ENCODE data around the gene KHDRBS2.

KHDRBS2 gene

DNA sequence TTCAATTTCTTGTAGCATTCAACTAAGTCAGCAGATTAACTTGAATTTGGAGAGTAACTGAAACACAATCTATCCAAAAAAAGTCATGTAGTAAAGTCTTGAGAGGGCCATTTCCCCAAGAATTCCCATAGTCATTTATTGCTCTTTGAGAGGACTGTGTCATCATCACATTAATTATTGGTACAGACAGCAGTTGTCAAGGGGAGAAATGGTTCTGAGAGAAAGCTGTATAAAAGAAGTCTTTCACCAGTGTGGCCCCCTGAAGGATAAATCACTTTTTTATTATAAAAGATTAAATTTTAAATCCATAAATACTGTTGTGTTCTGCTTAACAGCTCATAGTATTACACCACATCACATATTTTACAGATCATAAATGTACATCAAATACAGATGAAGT, 111.5 kb downstream of the KHDRBS2 start:
- Mint-ChIP-seq H3K9me3 (no peaks in the 10 kb centered on the region), H3K27me3 (ENCODE audit: low read depth) (no peaks in the 10 kb centered on the region), H3K27ac (no peak overlapping the region), H3K36me3 (ENCODE audit: low read depth) (no peaks in the 10 kb centered on the region), H3K4me1 (no peaks in the 10 kb centered on the region), H3K4me3 (no peak overlapping the region)
- TF ChIP-seq, protein P1, sequence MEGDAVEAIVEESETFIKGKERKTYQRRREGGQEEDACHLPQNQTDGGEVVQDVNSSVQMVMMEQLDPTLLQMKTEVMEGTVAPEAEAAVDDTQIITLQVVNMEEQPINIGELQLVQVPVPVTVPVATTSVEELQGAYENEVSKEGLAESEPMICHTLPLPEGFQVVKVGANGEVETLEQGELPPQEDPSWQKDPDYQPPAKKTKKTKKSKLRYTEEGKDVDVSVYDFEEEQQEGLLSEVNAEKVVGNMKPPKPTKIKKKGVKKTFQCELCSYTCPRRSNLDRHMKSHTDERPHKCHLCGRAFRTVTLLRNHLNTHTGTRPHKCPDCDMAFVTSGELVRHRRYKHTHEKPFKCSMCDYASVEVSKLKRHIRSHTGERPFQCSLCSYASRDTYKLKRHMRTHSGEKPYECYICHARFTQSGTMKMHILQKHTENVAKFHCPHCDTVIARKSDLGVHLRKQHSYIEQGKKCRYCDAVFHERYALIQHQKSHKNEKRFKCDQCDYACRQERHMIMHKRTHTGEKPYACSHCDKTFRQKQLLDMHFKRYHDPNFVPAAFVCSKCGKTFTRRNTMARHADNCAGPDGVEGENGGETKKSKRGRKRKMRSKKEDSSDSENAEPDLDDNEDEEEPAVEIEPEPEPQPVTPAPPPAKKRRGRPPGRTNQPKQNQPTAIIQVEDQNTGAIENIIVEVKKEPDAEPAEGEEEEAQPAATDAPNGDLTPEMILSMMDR (IDR thresholded peaks at IDR 0.05; ENCODE audit: unreplicated experiment in 3 of 3): no peak

DNA sequence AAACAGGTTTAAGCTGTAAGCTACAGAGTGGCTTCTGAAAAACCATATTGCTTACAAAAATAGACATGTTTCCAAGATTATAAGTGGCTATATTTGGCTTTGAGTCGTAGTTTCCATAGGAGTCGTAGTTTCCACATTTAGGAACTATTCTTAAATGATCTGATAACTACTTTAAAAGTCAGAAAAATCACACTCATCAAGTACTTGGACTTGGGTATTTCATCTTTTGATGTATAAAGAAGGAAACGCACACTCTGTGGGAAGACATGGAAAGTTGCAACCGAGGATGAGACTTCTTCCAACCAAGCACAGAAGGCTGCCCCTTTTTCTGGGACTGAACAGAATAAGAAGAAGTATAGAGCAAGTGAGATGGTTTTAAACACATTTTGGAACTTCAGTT, 118.3 kb downstream of the KHDRBS2 start:
- Mint-ChIP-seq H3K27me3 (ENCODE audit: low read depth) (no peaks in the 10 kb centered on the region), H3K27ac (no peak overlapping the region), H3K36me3 (ENCODE audit: low read depth) (no peaks in the 10 kb centered on the region), H3K9me3 (no peaks in the 10 kb centered on the region), H3K4me1 (no peaks in the 10 kb centered on the region), H3K4me3 (no peak overlapping the region)
- TF ChIP-seq, protein P1 (IDR thresholded peaks at IDR 0.05; ENCODE audit: unreplicated experiment in 3 of 3): no peak

DNA sequence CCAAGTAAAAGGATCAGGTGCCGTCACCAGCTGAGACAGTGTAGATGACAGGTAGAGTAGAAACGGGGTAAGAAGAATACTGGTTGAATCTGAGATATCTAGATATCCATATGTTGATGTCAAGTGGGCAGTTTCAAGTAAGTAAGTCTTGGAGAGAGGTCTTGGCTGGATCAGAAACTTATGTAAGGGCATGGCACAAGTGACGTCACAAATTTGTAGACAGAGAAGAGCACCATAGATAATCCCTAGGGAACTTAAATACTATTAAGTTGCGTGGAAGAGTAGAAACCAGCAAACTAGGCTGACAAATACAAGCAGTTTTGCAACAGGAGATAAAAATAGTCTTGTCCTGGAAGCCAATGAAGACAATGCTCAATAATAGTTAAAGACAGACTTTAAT, 123.2 kb downstream of the KHDRBS2 start:
- TF ChIP-seq, protein P1 (IDR thresholded peaks at IDR 0.05; ENCODE audit: unreplicated experiment in 3 of 3): no peak
- H3K27me3 Mint-ChIP-seq (ENCODE audit: low read depth): no peaks in the 10 kb centered on the region

DNA sequence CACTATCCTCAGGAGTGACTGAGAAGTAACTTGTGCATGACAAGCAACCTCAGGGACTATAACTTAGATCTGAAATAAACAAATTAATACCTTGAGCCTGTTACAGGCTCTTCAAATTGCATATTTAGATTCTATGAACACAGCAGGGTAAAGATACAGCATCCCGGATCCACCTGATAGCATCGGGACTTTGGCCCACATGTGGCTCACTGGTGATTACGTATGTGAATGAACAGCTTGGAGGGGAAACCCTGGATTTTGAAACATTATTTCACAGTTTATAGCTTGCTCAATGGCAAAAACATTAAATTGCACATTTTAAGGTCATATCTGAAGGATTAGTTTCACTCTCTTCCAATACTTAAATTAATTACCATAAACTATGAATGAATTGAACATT, 133.2 kb downstream of the KHDRBS2 start:
- no peaks in the 10 kb centered on the region for H3K9me3 Mint-ChIP-seq
- H3K36me3 Mint-ChIP-seq (ENCODE audit: low read depth): no peaks in the 10 kb centered on the region
- H3K4me1 Mint-ChIP-seq: peaks cover 1% of the 10 kb centered on the region
- H3K27ac Mint-ChIP-seq: no peak overlapping the region
- TF ChIP-seq, protein P1 (IDR thresholded peaks at IDR 0.05; ENCODE audit: unreplicated experiment in 3 of 3): no peak
- H3K4me3 Mint-ChIP-seq: no peak overlapping the region
- no peaks in the 10 kb centered on the region for H3K27me3 Mint-ChIP-seq (ENCODE audit: low read depth)

More for the DNA sequence above, 123.2 kb downstream of the KHDRBS2 start:
- Mint-ChIP-seq H3K4me1 (no peaks in the 10 kb centered on the region), H3K4me3 (no peak overlapping the region), H3K36me3 (ENCODE audit: low read depth) (no peaks in the 10 kb centered on the region), H3K27ac (no peak overlapping the region), H3K9me3 (peaks cover 4% of the 10 kb centered on the region)

DNA sequence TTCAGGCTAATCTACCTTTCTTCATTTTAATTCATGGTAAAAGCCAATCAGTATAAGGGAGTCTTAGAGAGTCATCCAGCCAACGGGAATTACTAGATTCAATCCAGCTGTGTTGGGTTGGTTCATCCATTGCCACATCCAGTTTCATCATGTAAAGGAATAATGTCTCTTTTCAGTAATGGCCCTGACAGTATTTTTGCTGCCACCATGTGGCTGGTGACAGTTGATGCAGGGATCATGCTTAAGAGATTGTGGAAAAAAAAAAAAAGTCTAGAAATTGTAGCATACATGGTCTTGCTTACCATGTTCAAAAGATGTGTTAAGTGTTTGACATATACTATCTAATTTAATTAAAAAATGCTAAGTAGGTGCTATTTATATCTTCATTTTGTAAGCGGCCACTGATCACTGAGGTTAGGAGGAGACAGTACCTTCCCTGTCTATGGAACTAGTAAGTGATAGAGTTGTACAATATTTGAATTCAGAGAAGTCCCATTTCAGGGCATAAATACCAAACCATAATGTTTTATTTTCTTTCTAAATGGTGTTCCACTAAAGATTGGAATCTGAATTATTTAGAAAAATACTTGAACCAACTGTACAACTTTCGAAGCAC, 135.9 kb downstream of the KHDRBS2 start:
- peaks cover 6% of the 10 kb centered on the region for H3K4me1 Mint-ChIP-seq
- H3K27ac Mint-ChIP-seq: no peak overlapping the region
- no peaks in the 10 kb centered on the region for H3K9me3 Mint-ChIP-seq
- no peaks in the 10 kb centered on the region for H3K36me3 Mint-ChIP-seq (ENCODE audit: low read depth)
- TF ChIP-seq, protein P1 (IDR thresholded peaks at IDR 0.05; ENCODE audit: unreplicated experiment in 3 of 3): peak; percentile 54 to 73 (median 60)
- no peak overlapping the region for H3K4me3 Mint-ChIP-seq
- H3K27me3 Mint-ChIP-seq (ENCODE audit: low read depth): no peaks in the 10 kb centered on the region

Data from nephron (organoid).